Fibroblast of peridontal ligament (primary cell): ENCODE results near the gene COMMD2.

Source experiments
- DNase-seq: peaks from one replicate; pipeline ENCODE4 v3.0.0-alpha.2; 2010; ENCODE audit errors: extremely low read depth

Gene COMMD2

GRCh38 chr3:149752051-149752787 is at the start of gene COMMD2:
TSS of gene COMMD2 (minus strand) at chr3:149752489. CDS start at chr3:149752444, 45 bp downstream.
- DNase-seq = peak; percentile 83

GRCh38 chr3:149801639-149802038 is 49.4 kb upstream of the COMMD2 start:
- DNase-seq = no peak

GRCh38 chr3:149801195-149801594 is 48.9 kb upstream of the COMMD2 start:
- DNase-seq = no peak

- DNase-seq = no peak
Measured at GRCh38 chr3:149800693-149801092, 48.4 kb upstream of the COMMD2 start.

GRCh38 chr3:149796026-149796425 is 43.7 kb upstream of the COMMD2 start:
- DNase-seq = no peak

GRCh38 chr3:149792452-149793270 is 40.4 kb upstream of the COMMD2 start, which contains the start of gene ANKUB1:
TSS of gene ANKUB1 (minus strand) at chr3:149792554. CDS start at chr3:149792366, 188 bp downstream.
- DNase-seq = no peak

- no peak for DNase-seq
Measured at GRCh38 chr3:149790698-149791097, 38.4 kb upstream of the COMMD2 start.

- DNase-seq = peak; percentile 37
Measured at GRCh38 chr3:149790268-149790667, 38.0 kb upstream of the COMMD2 start.

GRCh38 chr3:149784064-149784704 is 31.9 kb upstream of the COMMD2 start:
- no peak for DNase-seq

GRCh38 chr3:149783576-149783975 is 31.3 kb upstream of the COMMD2 start:
- DNase-seq = peak; percentile 60

GRCh38 chr3:149781741-149782140 is 29.5 kb upstream of the COMMD2 start:
- DNase-seq = no peak

GRCh38 chr3:149781211-149781610 is 28.9 kb upstream of the COMMD2 start:
- no peak for DNase-seq

- no peak for DNase-seq
Measured at GRCh38 chr3:149777414-149778214, 25.3 kb upstream of the COMMD2 start.

- no peak for DNase-seq
Measured at GRCh38 chr3:149776170-149776569, 23.9 kb upstream of the COMMD2 start.

GRCh38 chr3:149772861-149773260 is 20.6 kb upstream of the COMMD2 start:
- no peak for DNase-seq

- peak; percentile 47 for DNase-seq
Measured at GRCh38 chr3:149771652-149772271, 19.5 kb upstream of the COMMD2 start.

- DNase-seq = no peak
Measured at GRCh38 chr3:149770246-149770645, 18.0 kb upstream of the COMMD2 start.

GRCh38 chr3:149768704-149769103 is 16.4 kb upstream of the COMMD2 start:
- DNase-seq = no peak

GRCh38 chr3:149767720-149768119 is 15.4 kb upstream of the COMMD2 start:
- no peak for DNase-seq

GRCh38 chr3:149765762-149766334 is 13.6 kb upstream of the COMMD2 start:
- DNase-seq = peak; percentile 73

GRCh38 chr3:149764302-149764701 is 12.0 kb upstream of the COMMD2 start:
- DNase-seq = no peak
